ENCODE measurements around the gene RABGAP1L.

DNA sequence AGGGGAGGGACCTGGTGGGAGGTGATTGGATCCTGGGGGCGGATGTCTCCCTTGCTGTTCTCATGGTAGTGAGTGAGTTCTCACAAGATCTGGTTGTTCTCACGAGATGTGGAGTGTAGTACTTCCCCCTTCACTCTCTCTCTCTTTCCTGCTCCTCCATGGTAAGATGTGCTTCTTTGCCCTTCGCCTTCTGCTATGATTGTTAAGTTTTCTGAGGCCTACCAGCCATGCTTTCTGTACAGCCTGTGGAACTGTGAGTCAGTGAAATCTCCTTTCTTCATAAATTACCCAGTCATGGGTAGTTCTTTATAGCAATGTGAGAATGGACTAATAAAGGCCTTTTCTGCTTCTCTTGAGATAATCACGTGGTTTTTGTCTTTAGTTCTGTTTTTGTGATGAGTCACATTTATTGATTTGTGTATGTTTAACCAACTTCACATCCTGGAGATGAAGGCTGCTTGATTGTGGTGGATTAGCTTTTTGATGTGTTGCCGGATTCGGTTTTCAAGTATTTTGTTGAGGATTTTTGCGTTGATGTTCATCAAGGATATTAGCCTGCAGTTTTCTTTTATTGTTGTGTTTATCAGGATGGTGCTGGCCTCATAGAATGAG, 45.5 kb downstream of the RABGAP1L start:
- TF ChIP-seq, protein P1, sequence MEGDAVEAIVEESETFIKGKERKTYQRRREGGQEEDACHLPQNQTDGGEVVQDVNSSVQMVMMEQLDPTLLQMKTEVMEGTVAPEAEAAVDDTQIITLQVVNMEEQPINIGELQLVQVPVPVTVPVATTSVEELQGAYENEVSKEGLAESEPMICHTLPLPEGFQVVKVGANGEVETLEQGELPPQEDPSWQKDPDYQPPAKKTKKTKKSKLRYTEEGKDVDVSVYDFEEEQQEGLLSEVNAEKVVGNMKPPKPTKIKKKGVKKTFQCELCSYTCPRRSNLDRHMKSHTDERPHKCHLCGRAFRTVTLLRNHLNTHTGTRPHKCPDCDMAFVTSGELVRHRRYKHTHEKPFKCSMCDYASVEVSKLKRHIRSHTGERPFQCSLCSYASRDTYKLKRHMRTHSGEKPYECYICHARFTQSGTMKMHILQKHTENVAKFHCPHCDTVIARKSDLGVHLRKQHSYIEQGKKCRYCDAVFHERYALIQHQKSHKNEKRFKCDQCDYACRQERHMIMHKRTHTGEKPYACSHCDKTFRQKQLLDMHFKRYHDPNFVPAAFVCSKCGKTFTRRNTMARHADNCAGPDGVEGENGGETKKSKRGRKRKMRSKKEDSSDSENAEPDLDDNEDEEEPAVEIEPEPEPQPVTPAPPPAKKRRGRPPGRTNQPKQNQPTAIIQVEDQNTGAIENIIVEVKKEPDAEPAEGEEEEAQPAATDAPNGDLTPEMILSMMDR (IDR thresholded peaks at IDR 0.05): no peak
- no peak for TF ChIP-seq POLR2A (IDR thresholded peaks at IDR 0.05)
- no peak for TF ChIP-seq EP300 (IDR thresholded peaks at IDR 0.05)
